SK-N-SH (cell line): Measurements from ENCODE around the gene CBR1. TPM values are rescaled to one million over a fixed set of nuclear protein-coding genes. Genes with fewer than 3 reads are reported as not detected.

Source experiments
- CTCF ChIA-PET: fragments of 300-600, 350-600 bp; formaldehyde crosslinking; extraction: SDS; loops from one replicate; lab custom pipeline; 2021; lab: Yijun Ruan, JAX
- POLR2A ChIA-PET: fragments of 350-600 bp; sonication (Branson Sonifier 250); formaldehyde crosslinking; extraction: SDS; loops from one replicate; lab custom pipeline; 2020; ENCODE audit warnings: antibody characterized with exemption, inconsistent platforms; lab: Yijun Ruan, JAX
- DNase-seq: peaks from one replicate; pipeline ENCODE4 v3.0.0; 2012
- H2AFZ ChIP-seq: fragments of 200-600 bp; sonication (generic); 2 replicates; pipeline ENCODE4 v1.8.1; 2016; ENCODE audit warnings: antibody characterized with exemption, mild to moderate bottlenecking, low read depth
- H3F3A ChIP-seq: fragments of 200-600 bp; sonication (generic); replicated peaks from 2 replicates; pipeline ENCODE3; 2016; ENCODE audit warnings: antibody characterized with exemption, mild to moderate bottlenecking; ENCODE audit not compliant: insufficient read depth
- H3K27ac ChIP-seq, 2 experiments: fragments of 200-500 bp in 1 of 2; fragments of 200-600 bp in 1 of 2; sonication (Bioruptor generic) in 1 of 2; sonication (generic), shearing (Covaris generic) in 1 of 2; 2 replicates each; pipeline versions ENCODE4 v1.5.1 to v1.6.1; 2014 to 2016; ENCODE audit warnings: low read depth in 2 of 2, inconsistent platforms in 1 of 2, low read length in 1 of 2, mild to moderate bottlenecking in 1 of 2, mixed read lengths in 1 of 2
- H3K27me3 ChIP-seq: fragments of 200-600 bp; sonication (generic), shearing (Covaris generic); 2 replicates; pipeline ENCODE4 v1.6.1; 2016; ENCODE audit warnings: mixed run types; ENCODE audit not compliant: insufficient read depth
- H3K36me3 ChIP-seq, 2 experiments: fragments of 200-500 bp in 1 of 2; fragments of 200-600 bp in 1 of 2; sonication (Bioruptor generic) in 1 of 2; sonication (generic) in 1 of 2; replicated peaks in 1 of 2; 2 replicates each; pipeline versions ENCODE3 to v1.5.1; 2014 to 2016; ENCODE audit warnings: low read length in 1 of 2, mild to moderate bottlenecking in 1 of 2; ENCODE audit not compliant: insufficient read depth in 2 of 2, control insufficient read depth in 1 of 2
- H3K4me1 ChIP-seq, 2 experiments: fragments of 200-500 bp in 1 of 2; fragments of 200-600 bp in 1 of 2; sonication (Bioruptor generic) in 1 of 2; sonication (generic), shearing (Covaris generic) in 1 of 2; 2 replicates each; pipeline versions ENCODE4 v1.5.1 to v1.6.1; 2014 to 2016; ENCODE audit warnings: low read depth in 1 of 2, low read length in 1 of 2, mixed run types in 1 of 2; ENCODE audit not compliant: insufficient read depth in 2 of 2, control insufficient read depth in 1 of 2
- H3K4me2 ChIP-seq: fragments of 200-600 bp; sonication (generic), shearing (Covaris generic); 2 replicates; pipeline ENCODE4 v1.6.1; 2017; ENCODE audit warnings: mixed run types
- H3K4me3 ChIP-seq, 2 experiments: fragments of 200-500 bp in 1 of 2; fragments of 200-600 bp in 1 of 2; sonication (Bioruptor generic) in 1 of 2; sonication (generic), shearing (Covaris generic) in 1 of 2; 2 replicates each; pipeline versions ENCODE4 v1.5.1 to v1.8.1; 2014 to 2016; ENCODE audit warnings: low read depth in 2 of 2, inconsistent platforms in 1 of 2, low read length in 1 of 2, mild to moderate bottlenecking in 1 of 2, mixed read lengths in 1 of 2, moderate library complexity in 1 of 2
- H3K79me2 ChIP-seq: fragments of 200-600 bp; sonication (generic); 2 replicates; pipeline ENCODE4 v1.8.1; 2017; ENCODE audit warnings: mild to moderate bottlenecking; ENCODE audit not compliant: insufficient read depth
- H3K9ac ChIP-seq: fragments of 200-600 bp; sonication (generic); 2 replicates; pipeline ENCODE4 v1.6.1; 2017; ENCODE audit warnings: mixed run types
- H3K9me2 ChIP-seq: fragments of 200-600 bp; sonication (generic); 2 replicates; pipeline ENCODE4 v1.6.1; 2017; ENCODE audit warnings: mixed run types
- H3K9me3 ChIP-seq: fragments of 200-600 bp; sonication (generic); 2 replicates; pipeline ENCODE4 v1.6.1; 2017; ENCODE audit warnings: mixed run types, mild to moderate bottlenecking, moderate library complexity
- H4K20me1 ChIP-seq: fragments of 200-600 bp; sonication (generic); 2 replicates; pipeline ENCODE4 v1.6.1; 2017; ENCODE audit warnings: mild to moderate bottlenecking, mixed run types; ENCODE audit not compliant: insufficient read depth
- ELF1 ChIP-seq: IDR thresholded peaks from 2 replicates; pipeline ENCODE4 v1.4.0; 2012
- FOXJ3 ChIP-seq: sonication (generic); formaldehyde crosslinking; IDR thresholded peaks from 2 replicates; pipeline ENCODE4 v1.5.1; 2020; ENCODE audit warnings: mild to moderate bottlenecking, missing genetic modification reagents
- FOXM1 ChIP-seq: IDR thresholded peaks from 2 replicates; pipeline ENCODE4 v1.4.0; 2012; ENCODE audit warnings: low read depth, mild to moderate bottlenecking
- GABPA ChIP-seq: IDR thresholded peaks from 2 replicates; pipeline ENCODE4 v1.4.0; 2012; ENCODE audit warnings: low read depth, mild to moderate bottlenecking
- GATA2 ChIP-seq: sonication (generic); formaldehyde crosslinking; IDR thresholded peaks from 2 replicates; pipeline ENCODE4 v1.5.0; 2020; ENCODE audit warnings: mild to moderate bottlenecking, missing genetic modification reagents
- JUND ChIP-seq: IDR thresholded peaks from 2 replicates; pipeline ENCODE4 v1.4.0; 2012
- NFIC ChIP-seq: IDR thresholded peaks from 2 replicates; pipeline ENCODE4 v1.4.0; 2012; ENCODE audit warnings: borderline replicate concordance
- NRF1 ChIP-seq: IDR thresholded peaks from 2 replicates; pipeline ENCODE4 v1.6.1; 2012; ENCODE audit warnings: low read depth, mild to moderate bottlenecking, low read length
- POLR2AphosphoS5 ChIP-seq: IDR thresholded peaks from 2 replicates; pipeline ENCODE4 v1.6.1; 2012; ENCODE audit warnings: low read depth, low read length
- RCOR1 ChIP-seq: fragments of 150-350 bp; IDR thresholded peaks from 2 replicates; pipeline ENCODE4 v1.6.1; 2017; ENCODE audit warnings: antibody characterized with exemption, low read length
- TCF12 ChIP-seq: IDR thresholded peaks from 2 replicates; pipeline ENCODE4 v1.4.0; 2012
- TEAD4 ChIP-seq: IDR thresholded peaks from 2 replicates; pipeline ENCODE4 v1.4.0; 2012; ENCODE audit warnings: mild to moderate bottlenecking, borderline replicate concordance; ENCODE audit not compliant: insufficient read depth
- WGBS: methylation state at CpG from one replicate; pipeline ENCODE4 v1.1.6; 2017; ENCODE audit warnings: low lambda C conversion rate; 5-methylcytosine and 5-hydroxymethylcytosine counted together
- polyA plus RNA-seq, 3 experiments: library from polyadenylated mRNA; depleted of rRNA; stranded (reverse); fragments of >200 nt; gene quantifications; 2 replicates each; pipeline ENCODE4 v1.2.3, GENCODE V29; 2012
- TF ChIP-seq, protein P1 (sequence below): fragments of 150-350 bp; IDR thresholded peaks from 2 replicates; pipeline ENCODE4 v1.6.1; 2016; ENCODE audit warnings: mild to moderate bottlenecking, low read depth, low read length
- TF ChIP-seq, protein P2 (sequence below): fragments of 200-600 bp; sonication (generic); IDR thresholded peaks from 2 replicates; pipeline ENCODE4 v1.6.1; 2017; ENCODE audit warnings: antibody characterized with exemption, mild to moderate bottlenecking, moderate library complexity
- TF ChIP-seq, protein P3 (sequence below): fragments of 150-350 bp; IDR thresholded peaks from 2 replicates; pipeline ENCODE4 v1.6.1; 2017; ENCODE audit warnings: antibody characterized with exemption, low read length, low read depth, borderline replicate concordance
- TF ChIP-seq, protein P4 (sequence below): IDR thresholded peaks from 2 replicates; pipeline ENCODE4 v1.4.0; 2012; ENCODE audit warnings: low read depth, borderline replicate concordance
- TF ChIP-seq, protein P5 (sequence below): IDR thresholded peaks from 2 replicates; pipeline ENCODE4 v1.4.0; 2012; ENCODE audit warnings: low read depth, borderline replicate concordance

The CBR1 gene
- polyA plus RNA-seq, 1 of the 3 experiments (the other 2 are of a cell fraction) = 136 TPM

DNA sequence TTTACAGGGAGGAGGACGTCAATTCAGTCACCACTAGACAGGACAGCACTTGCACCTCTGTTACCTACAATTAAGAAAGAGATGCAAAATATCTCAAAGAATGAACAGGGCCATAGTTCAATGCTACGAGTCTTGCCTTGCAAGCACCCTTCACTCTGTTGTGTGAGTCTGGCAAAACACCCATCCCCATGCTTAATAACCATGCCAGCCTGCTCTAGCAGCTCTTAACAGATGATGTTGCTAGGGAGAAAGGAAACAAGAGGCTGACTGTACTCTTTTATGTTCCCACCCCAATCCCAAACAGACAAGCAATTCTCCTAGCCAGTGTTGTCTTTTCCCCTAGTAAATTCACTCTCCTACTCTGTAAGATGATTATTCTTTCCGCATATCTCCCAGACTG, 5.3 kb downstream of the CBR1 start:
- Histone ChIP-seq H2AFZ (no peak overlapping the region), H3K27me3 (no peaks in the 10 kb centered on the region), H4K20me1 (no peaks in the 10 kb centered on the region), H3K79me2 (0 out of 2 replicates have a peak, but pooled peaks cover 9% of the 10 kb centered on the region), H3K36me3 (peaks cover 8 to 14% of the 10 kb centered on the region in 2 experiments), H3K4me2 (no peak overlapping the region), H3K4me3 (no peak overlapping the region), H3F3A (no peaks in the 10 kb centered on the region), H3K27ac (no peak overlapping the region), H3K9me3 (no peaks in the 10 kb centered on the region), H3K9ac (no peak overlapping the region), H3K9me2 (no peaks in the 10 kb centered on the region), H3K4me1 (peaks cover 0 to 19% of the 10 kb centered on the region in 2 experiments; a peak in 2 of 4 replicates)
- ChIA-PET POLR2A (no interaction called here), CTCF (no interaction called here)
- TF ChIP-seq NRF1 (no peak), NFIC (no peak), TCF12 (no peak), TEAD4 (no peak), GATA2 (CRISPR knock-in tag) (no peak), POLR2AphosphoS5 (no peak), JUND (no peak), RCOR1 (no peak), GABPA (no peak), ELF1 (no peak), FOXJ3 (CRISPR knock-in tag) (no peak), FOXM1 (no peak)
- TF ChIP-seq, protein P1, sequence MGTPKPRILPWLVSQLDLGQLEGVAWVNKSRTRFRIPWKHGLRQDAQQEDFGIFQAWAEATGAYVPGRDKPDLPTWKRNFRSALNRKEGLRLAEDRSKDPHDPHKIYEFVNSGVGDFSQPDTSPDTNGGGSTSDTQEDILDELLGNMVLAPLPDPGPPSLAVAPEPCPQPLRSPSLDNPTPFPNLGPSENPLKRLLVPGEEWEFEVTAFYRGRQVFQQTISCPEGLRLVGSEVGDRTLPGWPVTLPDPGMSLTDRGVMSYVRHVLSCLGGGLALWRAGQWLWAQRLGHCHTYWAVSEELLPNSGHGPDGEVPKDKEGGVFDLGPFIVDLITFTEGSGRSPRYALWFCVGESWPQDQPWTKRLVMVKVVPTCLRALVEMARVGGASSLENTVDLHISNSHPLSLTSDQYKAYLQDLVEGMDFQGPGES = no peak
- TF ChIP-seq, protein P2, sequence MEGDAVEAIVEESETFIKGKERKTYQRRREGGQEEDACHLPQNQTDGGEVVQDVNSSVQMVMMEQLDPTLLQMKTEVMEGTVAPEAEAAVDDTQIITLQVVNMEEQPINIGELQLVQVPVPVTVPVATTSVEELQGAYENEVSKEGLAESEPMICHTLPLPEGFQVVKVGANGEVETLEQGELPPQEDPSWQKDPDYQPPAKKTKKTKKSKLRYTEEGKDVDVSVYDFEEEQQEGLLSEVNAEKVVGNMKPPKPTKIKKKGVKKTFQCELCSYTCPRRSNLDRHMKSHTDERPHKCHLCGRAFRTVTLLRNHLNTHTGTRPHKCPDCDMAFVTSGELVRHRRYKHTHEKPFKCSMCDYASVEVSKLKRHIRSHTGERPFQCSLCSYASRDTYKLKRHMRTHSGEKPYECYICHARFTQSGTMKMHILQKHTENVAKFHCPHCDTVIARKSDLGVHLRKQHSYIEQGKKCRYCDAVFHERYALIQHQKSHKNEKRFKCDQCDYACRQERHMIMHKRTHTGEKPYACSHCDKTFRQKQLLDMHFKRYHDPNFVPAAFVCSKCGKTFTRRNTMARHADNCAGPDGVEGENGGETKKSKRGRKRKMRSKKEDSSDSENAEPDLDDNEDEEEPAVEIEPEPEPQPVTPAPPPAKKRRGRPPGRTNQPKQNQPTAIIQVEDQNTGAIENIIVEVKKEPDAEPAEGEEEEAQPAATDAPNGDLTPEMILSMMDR = no peak
- TF ChIP-seq, protein P3, sequence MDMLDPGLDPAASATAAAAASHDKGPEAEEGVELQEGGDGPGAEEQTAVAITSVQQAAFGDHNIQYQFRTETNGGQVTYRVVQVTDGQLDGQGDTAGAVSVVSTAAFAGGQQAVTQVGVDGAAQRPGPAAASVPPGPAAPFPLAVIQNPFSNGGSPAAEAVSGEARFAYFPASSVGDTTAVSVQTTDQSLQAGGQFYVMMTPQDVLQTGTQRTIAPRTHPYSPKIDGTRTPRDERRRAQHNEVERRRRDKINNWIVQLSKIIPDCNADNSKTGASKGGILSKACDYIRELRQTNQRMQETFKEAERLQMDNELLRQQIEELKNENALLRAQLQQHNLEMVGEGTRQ = no peak
- TF ChIP-seq, protein P4, sequence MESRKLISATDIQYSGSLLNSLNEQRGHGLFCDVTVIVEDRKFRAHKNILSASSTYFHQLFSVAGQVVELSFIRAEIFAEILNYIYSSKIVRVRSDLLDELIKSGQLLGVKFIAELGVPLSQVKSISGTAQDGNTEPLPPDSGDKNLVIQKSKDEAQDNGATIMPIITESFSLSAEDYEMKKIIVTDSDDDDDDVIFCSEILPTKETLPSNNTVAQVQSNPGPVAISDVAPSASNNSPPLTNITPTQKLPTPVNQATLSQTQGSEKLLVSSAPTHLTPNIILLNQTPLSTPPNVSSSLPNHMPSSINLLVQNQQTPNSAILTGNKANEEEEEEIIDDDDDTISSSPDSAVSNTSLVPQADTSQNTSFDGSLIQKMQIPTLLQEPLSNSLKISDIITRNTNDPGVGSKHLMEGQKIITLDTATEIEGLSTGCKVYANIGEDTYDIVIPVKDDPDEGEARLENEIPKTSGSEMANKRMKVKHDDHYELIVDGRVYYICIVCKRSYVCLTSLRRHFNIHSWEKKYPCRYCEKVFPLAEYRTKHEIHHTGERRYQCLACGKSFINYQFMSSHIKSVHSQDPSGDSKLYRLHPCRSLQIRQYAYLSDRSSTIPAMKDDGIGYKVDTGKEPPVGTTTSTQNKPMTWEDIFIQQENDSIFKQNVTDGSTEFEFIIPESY = no peak
- TF ChIP-seq, protein P5, sequence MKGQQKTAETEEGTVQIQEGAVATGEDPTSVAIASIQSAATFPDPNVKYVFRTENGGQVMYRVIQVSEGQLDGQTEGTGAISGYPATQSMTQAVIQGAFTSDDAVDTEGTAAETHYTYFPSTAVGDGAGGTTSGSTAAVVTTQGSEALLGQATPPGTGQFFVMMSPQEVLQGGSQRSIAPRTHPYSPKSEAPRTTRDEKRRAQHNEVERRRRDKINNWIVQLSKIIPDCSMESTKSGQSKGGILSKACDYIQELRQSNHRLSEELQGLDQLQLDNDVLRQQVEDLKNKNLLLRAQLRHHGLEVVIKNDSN = no peak
- DNase-seq = no peak
- 95% methylated on average over 3 of the region's 3 CpGs for WGBS
